Neural progenitor cell (in vitro differentiated cells): Measurements from ENCODE around the gene RMDN3. TPM values are rescaled to one million over a fixed set of nuclear protein-coding genes. Genes with fewer than 3 reads are reported as not detected.

Source experiments
- DNase-seq: peaks from one replicate; pipeline ENCODE4 v3.0.0-alpha.2; 2016; ENCODE audit warnings: low spot score
- H2AFZ ChIP-seq: fragments of 200-600 bp; sonication (generic); replicated peaks from 2 replicates; pipeline ENCODE4 v1.6.1; 2016; ENCODE audit warnings: antibody characterized with exemption
- H3F3A ChIP-seq: fragments of 200-600 bp; sonication (generic); 2 replicates; pipeline ENCODE4 v1.6.1; 2016; ENCODE audit warnings: antibody characterized with exemption, low read depth
- H3K27ac ChIP-seq: fragments of 200-600 bp; sonication (generic); 2 replicates; pipeline ENCODE4 v1.5.1; 2016; ENCODE audit warnings: mild to moderate bottlenecking
- H3K27me3 ChIP-seq: fragments of 200-600 bp; sonication (generic); 2 replicates; pipeline ENCODE4 v1.6.1; 2016; ENCODE audit warnings: mild to moderate bottlenecking, moderate library complexity
- H3K36me3 ChIP-seq: fragments of 200-600 bp; sonication (generic); 2 replicates; pipeline ENCODE4 v1.5.1; 2016
- H3K4me1 ChIP-seq: fragments of 200-600 bp; sonication (generic); 2 replicates; pipeline ENCODE4 v1.6.1; 2016; ENCODE audit warnings: mixed run types
- H3K4me2 ChIP-seq: fragments of 200-600 bp; sonication (generic); 2 replicates; pipeline ENCODE4 v1.6.1; 2016
- H3K4me3 ChIP-seq: fragments of 200-600 bp; sonication (generic); 2 replicates; pipeline ENCODE4 v1.5.1; 2016
- H3K79me2 ChIP-seq: fragments of 200-600 bp; sonication (generic); 2 replicates; pipeline ENCODE4 v1.6.1; 2016; ENCODE audit warnings: low read depth
- H3K9ac ChIP-seq: fragments of 200-600 bp; sonication (generic); 2 replicates; pipeline ENCODE4 v1.6.1; 2016
- H3K9me3 ChIP-seq: fragments of 200-600 bp; sonication (generic); 2 replicates; pipeline ENCODE4 v1.5.1; 2016; ENCODE audit warnings: low read depth
- H4K20me1 ChIP-seq: fragments of 200-600 bp; sonication (generic); 2 replicates; pipeline ENCODE4 v1.6.1; 2016; ENCODE audit warnings: low read depth
- H3K27ac Mint-ChIP-seq: 3 replicates; pipeline ENCODE4 v1.8.0; 2021; ENCODE audit warnings: mixed read lengths
- H3K27me3 Mint-ChIP-seq: 2 replicates; pipeline ENCODE4 v1.8.0; 2022; ENCODE audit warnings: low read depth, mild to moderate bottlenecking, inconsistent platforms, moderate library complexity, mixed read lengths; ENCODE audit not compliant: insufficient read depth
- H3K36me3 Mint-ChIP-seq: 3 replicates; pipeline ENCODE4 v1.8.0; 2021; ENCODE audit warnings: mixed read lengths
- H3K4me1 Mint-ChIP-seq: 3 replicates; pipeline ENCODE4 v1.8.0; 2021; ENCODE audit warnings: mixed read lengths
- H3K4me3 Mint-ChIP-seq: 3 replicates; pipeline ENCODE4 v1.8.0; 2021; ENCODE audit warnings: mild to moderate bottlenecking, moderate library complexity, mixed read lengths
- H3K9me3 Mint-ChIP-seq: 3 replicates; pipeline ENCODE4 v1.8.0; 2020; ENCODE audit warnings: mixed read lengths
- CTCF ChIP-seq: fragments of 200-600 bp; sonication (generic); IDR thresholded peaks from 2 replicates; pipeline ENCODE4 v1.5.1; 2017; ENCODE audit warnings: antibody characterized with exemption, mild to moderate bottlenecking
- EZH2 ChIP-seq: fragments of 200-600 bp; sonication (generic); IDR thresholded peaks from 2 replicates; pipeline ENCODE4 v1.6.1; 2017; ENCODE audit warnings: antibody characterized with exemption, mild to moderate bottlenecking, moderate library complexity
- EZH2phosphoT487 ChIP-seq: fragments of 200-600 bp; sonication (generic); IDR thresholded peaks from 2 replicates; pipeline ENCODE4 v1.6.1; 2017; ENCODE audit warnings: antibody characterized with exemption
- total RNA-seq: library from RNA; depleted of rRNA; stranded (reverse); fragments of >200 nt; gene quantifications from 2 replicates; pipeline ENCODE4 v1.2.3, GENCODE V29; 2015; ENCODE audit warnings: low replicate concordance

RMDN3 gene
- total RNA-seq, 1 donor from 2014 or later, result 13.2 TPM

GRCh38 chr15:40721701-40722100 is 33.4 kb downstream of the RMDN3 start:
- Histone ChIP-seq H3K79me2 (no peaks in the 10 kb centered on the region), H3K27me3 (no peaks in the 10 kb centered on the region), H3K27ac (no peak overlapping the region), H3K9me3 (no peaks in the 10 kb centered on the region), H2AFZ (no peak overlapping the region), H3K4me2 (no peak overlapping the region), H3K9ac (no peak overlapping the region), H3K4me1 (no peaks in the 10 kb centered on the region), H3K4me3 (no peak overlapping the region), H3K36me3 (peaks cover 5% of the 10 kb centered on the region), H4K20me1 (no peaks in the 10 kb centered on the region), H3F3A (peaks cover 12% of the 10 kb centered on the region)
- Mint-ChIP-seq H3K36me3 (peaks cover 3% of the 10 kb centered on the region), H3K27ac (no peak overlapping the region), H3K4me1 (no peaks in the 10 kb centered on the region), H3K4me3 (no peak overlapping the region), H3K9me3 (no peaks in the 10 kb centered on the region), H3K27me3 (no peaks in the 10 kb centered on the region)
- DNase-seq, result no peak
- no peak for TF ChIP-seq CTCF
- no peak for TF ChIP-seq EZH2
- no peak for TF ChIP-seq EZH2phosphoT487

GRCh38 chr15:40716165-40716564 is 38.9 kb downstream of the RMDN3 start:
- no peaks in the 10 kb centered on the region for H3K79me2 ChIP-seq
- no peak overlapping the region for H3K27ac Mint-ChIP-seq
- H3K9ac ChIP-seq, result no peak overlapping the region
- no peaks in the 10 kb centered on the region for H3K4me1 Mint-ChIP-seq
- H3K9me3 Mint-ChIP-seq, result no peaks in the 10 kb centered on the region
- TF ChIP-seq EZH2 (no peak), CTCF (no peak), EZH2phosphoT487 (no peak)
- H3K9me3 ChIP-seq, result no peaks in the 10 kb centered on the region
- no peak overlapping the region for H3K4me2 ChIP-seq
- DNase-seq, result no peak
- H3K27me3 Mint-ChIP-seq, result no peaks in the 10 kb centered on the region
- H2AFZ ChIP-seq, result no peak overlapping the region
- peaks cover 11% of the 10 kb centered on the region for H3K36me3 ChIP-seq
- no peaks in the 10 kb centered on the region for H3K27me3 ChIP-seq
- no peak overlapping the region for H3K4me3 ChIP-seq
- H3F3A ChIP-seq, result peaks cover under 1% of the 10 kb centered on the region
- H3K36me3 Mint-ChIP-seq, result peaks cover 12% of the 10 kb centered on the region
- H4K20me1 ChIP-seq, result no peaks in the 10 kb centered on the region
- no peak overlapping the region for H3K4me3 Mint-ChIP-seq
- no peak overlapping the region for H3K27ac ChIP-seq
- no peaks in the 10 kb centered on the region for H3K4me1 ChIP-seq

GRCh38 chr15:40714144-40714543 is 40.9 kb downstream of the RMDN3 start:
- H2AFZ ChIP-seq, result no peak overlapping the region
- H3K9me3 ChIP-seq, result no peaks in the 10 kb centered on the region
- H3F3A ChIP-seq, result no peaks in the 10 kb centered on the region
- peaks cover 16% of the 10 kb centered on the region for H3K36me3 ChIP-seq
- Mint-ChIP-seq H3K4me1 (no peaks in the 10 kb centered on the region), H3K9me3 (no peaks in the 10 kb centered on the region), H3K27me3 (no peaks in the 10 kb centered on the region), H3K4me3 (no peak overlapping the region), H3K36me3 (peaks cover 22% of the 10 kb centered on the region), H3K27ac (no peak overlapping the region)
- no peaks in the 10 kb centered on the region for H3K27me3 ChIP-seq
- H3K4me2 ChIP-seq, result no peak overlapping the region
- H3K4me3 ChIP-seq, result no peak overlapping the region
- H3K79me2 ChIP-seq, result no peaks in the 10 kb centered on the region
- H3K4me1 ChIP-seq, result no peaks in the 10 kb centered on the region
- H3K27ac ChIP-seq, result no peak overlapping the region
- H3K9ac ChIP-seq, result no peak overlapping the region
- DNase-seq, result no peak
- TF ChIP-seq EZH2 (no peak), EZH2phosphoT487 (no peak), CTCF (no peak)
- no peaks in the 10 kb centered on the region for H4K20me1 ChIP-seq

GRCh38 chr15:40706121-40706520 is 48.9 kb downstream of the RMDN3 start:
- Histone ChIP-seq H3K27ac (no peak overlapping the region), H4K20me1 (no peaks in the 10 kb centered on the region), H2AFZ (no peak overlapping the region), H3K36me3 (peaks cover 11% of the 10 kb centered on the region), H3K4me2 (no peak overlapping the region), H3K4me3 (no peak overlapping the region), H3K79me2 (no peaks in the 10 kb centered on the region), H3K9ac (no peak overlapping the region), H3K27me3 (no peaks in the 10 kb centered on the region), H3K9me3 (no peaks in the 10 kb centered on the region), H3K4me1 (no peaks in the 10 kb centered on the region), H3F3A (no peaks in the 10 kb centered on the region)
- H3K27ac Mint-ChIP-seq, result no peak overlapping the region
- H3K4me3 Mint-ChIP-seq, result no peak overlapping the region
- peaks cover 20% of the 10 kb centered on the region for H3K36me3 Mint-ChIP-seq
- H3K4me1 Mint-ChIP-seq, result no peaks in the 10 kb centered on the region
- no peak for TF ChIP-seq EZH2phosphoT487
- TF ChIP-seq CTCF, result no peak
- no peak for TF ChIP-seq EZH2
- no peaks in the 10 kb centered on the region for H3K27me3 Mint-ChIP-seq
- no peaks in the 10 kb centered on the region for H3K9me3 Mint-ChIP-seq
- DNase-seq, result no peak
